ENCODE results near the gene MTCL1. TPM values are rescaled to one million over a fixed set of nuclear protein-coding genes. Genes with fewer than 3 reads are reported as not detected.

The MTCL1 gene
- total RNA-seq, 6 experiments from 2014 or later = 1.4 to 7.4 (median 3.6) TPM

DNA sequence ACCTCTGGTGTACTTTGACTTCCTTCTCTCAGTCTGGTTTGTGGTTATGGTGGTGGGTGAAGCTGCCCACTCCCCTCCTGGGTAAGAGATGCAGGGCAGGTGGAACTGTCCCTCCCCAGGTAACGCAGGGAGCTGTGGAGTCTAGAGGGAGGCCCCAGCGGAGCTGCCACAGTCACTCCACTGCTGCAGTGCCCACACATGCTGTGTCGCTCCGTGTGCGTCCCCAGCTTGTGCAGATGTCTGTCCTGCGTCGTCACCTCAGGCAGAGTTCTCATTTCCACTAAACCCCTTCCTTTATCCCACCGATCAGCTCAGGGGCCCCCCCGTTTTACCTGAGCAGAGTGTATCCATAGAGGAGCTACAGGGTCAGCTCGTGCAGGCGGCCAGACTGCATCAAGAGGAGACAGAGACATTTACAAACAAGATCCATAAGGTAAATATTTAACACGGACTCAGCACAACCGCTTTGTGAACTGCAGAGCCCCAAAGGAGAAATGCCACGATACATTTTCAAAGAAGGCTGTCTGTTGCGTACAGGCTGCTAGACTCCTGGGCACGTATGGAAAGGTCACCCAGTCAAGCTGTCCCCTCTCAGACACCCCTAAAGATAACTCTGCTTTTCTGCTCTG, 87.4 kb downstream of the MTCL1 start:
- H3K4me1 ChIP-seq = no peaks in the 10 kb centered on the region
- H3K27ac ChIP-seq = no peak overlapping the region
- 55% methylated on average over 7 of the region's 16 CpGs for WGBS (ENCODE audit: insufficient coverage, low coverage, low lambda C conversion rate, missing lambda C conversion rate)
- H3K36me3 ChIP-seq = no peaks in the 10 kb centered on the region
- no peaks in the 10 kb centered on the region for H3K27me3 ChIP-seq
- no peak for TF ChIP-seq POLR2A (IDR thresholded peaks at IDR 0.05)
- TF ChIP-seq, protein P1, sequence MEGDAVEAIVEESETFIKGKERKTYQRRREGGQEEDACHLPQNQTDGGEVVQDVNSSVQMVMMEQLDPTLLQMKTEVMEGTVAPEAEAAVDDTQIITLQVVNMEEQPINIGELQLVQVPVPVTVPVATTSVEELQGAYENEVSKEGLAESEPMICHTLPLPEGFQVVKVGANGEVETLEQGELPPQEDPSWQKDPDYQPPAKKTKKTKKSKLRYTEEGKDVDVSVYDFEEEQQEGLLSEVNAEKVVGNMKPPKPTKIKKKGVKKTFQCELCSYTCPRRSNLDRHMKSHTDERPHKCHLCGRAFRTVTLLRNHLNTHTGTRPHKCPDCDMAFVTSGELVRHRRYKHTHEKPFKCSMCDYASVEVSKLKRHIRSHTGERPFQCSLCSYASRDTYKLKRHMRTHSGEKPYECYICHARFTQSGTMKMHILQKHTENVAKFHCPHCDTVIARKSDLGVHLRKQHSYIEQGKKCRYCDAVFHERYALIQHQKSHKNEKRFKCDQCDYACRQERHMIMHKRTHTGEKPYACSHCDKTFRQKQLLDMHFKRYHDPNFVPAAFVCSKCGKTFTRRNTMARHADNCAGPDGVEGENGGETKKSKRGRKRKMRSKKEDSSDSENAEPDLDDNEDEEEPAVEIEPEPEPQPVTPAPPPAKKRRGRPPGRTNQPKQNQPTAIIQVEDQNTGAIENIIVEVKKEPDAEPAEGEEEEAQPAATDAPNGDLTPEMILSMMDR (IDR thresholded peaks at IDR 0.05) = no peak
- H3K9me3 ChIP-seq = no peaks in the 10 kb centered on the region
- ATAC-seq (no peak), DNase-seq (no peak)
- intact Hi-C loops (cut with DNase I) = no loop called here
- no peak overlapping the region for H3K4me3 ChIP-seq

DNA sequence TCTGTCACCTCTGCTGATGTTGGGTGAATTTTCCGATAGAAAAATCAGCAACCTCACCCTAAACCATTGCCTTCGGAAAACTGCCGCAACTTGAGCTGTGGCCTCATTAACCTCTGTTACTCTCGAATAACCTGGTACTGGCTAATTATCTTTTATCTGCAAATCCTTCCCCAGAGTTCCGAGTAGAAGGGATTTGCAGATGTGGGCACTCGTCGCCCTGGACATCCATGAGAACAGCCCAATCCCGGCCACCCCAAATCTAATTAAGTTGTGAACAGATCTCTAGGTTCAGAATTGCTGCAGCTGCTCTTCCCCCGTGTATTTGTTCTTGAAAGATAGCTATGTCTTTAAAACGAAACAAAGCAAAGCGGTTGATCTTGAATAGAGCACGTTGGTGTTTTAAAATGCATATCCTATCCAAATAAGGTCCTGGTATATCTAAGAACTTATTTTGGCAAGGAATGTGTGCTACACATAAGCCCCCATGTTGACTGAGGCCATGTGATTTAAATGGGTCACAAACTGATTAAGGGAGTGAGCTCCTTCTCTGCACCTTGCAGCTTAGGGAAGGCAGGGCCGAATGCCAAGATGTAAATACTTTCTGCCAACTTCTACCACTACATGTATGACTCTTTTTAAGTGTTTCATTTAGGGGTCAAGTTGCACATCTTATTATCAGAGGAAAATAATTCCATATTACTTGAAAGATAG, 88.2 kb downstream of the MTCL1 start:
- Histone ChIP-seq H3K27me3 (no peaks in the 10 kb centered on the region), H3K4me3 (no peak overlapping the region), H3K9me3 (no peaks in the 10 kb centered on the region), H3K36me3 (no peaks in the 10 kb centered on the region), H3K27ac (no peak overlapping the region), H3K4me1 (no peaks in the 10 kb centered on the region)
- ATAC-seq = no peak
- no peak for DNase-seq
- TF ChIP-seq POLR2A (IDR thresholded peaks at IDR 0.05) = no peak
- TF ChIP-seq, protein P1 (IDR thresholded peaks at IDR 0.05) = no peak
- intact Hi-C loops (cut with DNase I) = no loop called here
- 85% methylated on average over 12 of the region's 13 CpGs for WGBS (ENCODE audit: insufficient coverage, low coverage, low lambda C conversion rate, missing lambda C conversion rate)

DNA sequence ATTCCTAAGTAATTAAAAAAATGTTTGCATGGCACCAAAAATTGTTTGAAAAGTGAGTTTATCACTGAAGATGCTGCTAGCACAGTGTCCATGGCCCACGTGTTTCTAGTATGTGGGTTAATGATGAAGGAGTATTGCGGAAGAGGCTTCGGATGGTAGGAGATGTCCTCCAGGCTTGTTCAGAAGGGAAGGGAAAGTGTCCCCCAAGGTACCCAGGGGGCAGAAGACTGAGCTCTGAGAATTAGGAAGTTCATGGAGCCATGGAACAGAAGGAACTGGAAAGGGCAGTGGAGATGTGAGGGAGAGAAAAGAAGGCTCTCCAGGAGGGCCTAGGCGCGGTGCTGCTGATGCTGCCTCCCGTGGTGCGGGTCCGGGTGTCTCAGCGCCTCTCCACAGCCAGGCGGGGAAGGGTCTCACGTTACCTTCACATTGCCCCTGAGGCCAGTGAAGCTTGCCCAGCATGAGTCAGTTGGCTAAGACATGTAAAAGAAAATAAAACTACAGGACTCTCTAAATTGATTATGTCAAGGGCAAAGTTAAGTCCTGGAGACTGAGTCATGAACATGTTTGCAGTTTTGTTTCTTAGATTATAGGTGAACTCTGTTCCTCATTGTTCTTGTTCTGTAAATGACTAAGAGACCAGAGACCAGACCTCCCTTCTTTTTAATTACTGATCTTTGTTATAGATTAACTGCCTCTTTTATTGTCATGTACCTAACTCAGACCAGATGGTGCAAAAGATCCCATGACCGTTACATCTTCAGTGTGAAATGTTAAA, 89.0 kb downstream of the MTCL1 start:
- no peaks in the 10 kb centered on the region for H3K27me3 ChIP-seq
- H3K27ac ChIP-seq = no peak overlapping the region
- no peak for DNase-seq
- H3K36me3 ChIP-seq = no peaks in the 10 kb centered on the region
- no peak for TF ChIP-seq POLR2A (IDR thresholded peaks at IDR 0.05)
- TF ChIP-seq, protein P1 (IDR thresholded peaks at IDR 0.05) = no peak
- WGBS (ENCODE audit: insufficient coverage, low coverage, low lambda C conversion rate, missing lambda C conversion rate) = 81% methylated on average over 6 of the region's 12 CpGs
- H3K4me3 ChIP-seq = no peak overlapping the region
- no peaks in the 10 kb centered on the region for H3K4me1 ChIP-seq
- intact Hi-C loops (cut with DNase I) = no loop called here
- no peak for ATAC-seq
- H3K9me3 ChIP-seq = no peaks in the 10 kb centered on the region

DNA sequence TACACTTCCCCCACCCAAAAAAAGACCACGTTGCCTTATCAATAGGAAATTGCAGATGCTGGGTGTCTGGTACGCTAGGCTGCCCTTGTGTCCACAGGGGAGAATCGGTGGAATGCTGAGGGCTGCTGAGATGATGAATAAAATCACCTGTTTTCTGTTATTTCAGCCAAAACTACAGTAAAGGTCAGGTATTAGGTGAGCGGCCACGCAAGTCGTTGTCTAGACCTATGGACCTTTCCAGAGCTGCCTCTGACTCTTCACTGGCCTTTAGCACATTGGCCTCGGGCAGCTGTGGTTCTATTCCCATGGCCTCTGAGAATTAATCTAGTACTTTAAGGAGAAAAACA, 89.6 kb downstream of the MTCL1 start:
- no peaks in the 10 kb centered on the region for H3K9me3 ChIP-seq
- no peak overlapping the region for H3K4me3 ChIP-seq
- no peaks in the 10 kb centered on the region for H3K27me3 ChIP-seq
- no peak for ATAC-seq
- WGBS (ENCODE audit: insufficient coverage, low coverage, low lambda C conversion rate, missing lambda C conversion rate) = 78% methylated on average over 6 of the region's 7 CpGs
- no peak overlapping the region for H3K27ac ChIP-seq
- intact Hi-C loops (cut with DNase I) = no loop called here
- no peak for DNase-seq
- no peaks in the 10 kb centered on the region for H3K4me1 ChIP-seq
- TF ChIP-seq, protein P1 (IDR thresholded peaks at IDR 0.05) = no peak
- no peak for TF ChIP-seq POLR2A (IDR thresholded peaks at IDR 0.05)
- H3K36me3 ChIP-seq = no peaks in the 10 kb centered on the region

All from right lobe of liver (tissue), 6 donors.